ENCODE measurements around the gene MED12L. TPM values are rescaled to one million over a fixed set of nuclear protein-coding genes. Genes with fewer than 3 reads are reported as not detected.

The MED12L gene
- total RNA-seq, 1 experiment from 2014 or later: 6.4 TPM

- H3K4me1 ChIP-seq (ENCODE audit: control insufficient read depth in 1 of 2, insufficient read depth in 2 of 2, low read length in 2 of 2): peaks cover 15 to 22% of the 10 kb centered on the region in 2 experiments
- POLR2A ChIA-PET: interaction anchor here (0.6 kb wide), 1 partner anchor 569 kb away, joined by 6 read pairs; the partner anchor contains the start of gene SIAH2
- BruUV-seq (replicated peaks): no TSS peak
- no peak overlapping the region for H3K27ac ChIP-seq (ENCODE audit: low read depth, low read length)
- CTCF ChIA-PET: no interaction called here
- TF ChIP-seq CEBPB (IDR thresholded peaks at IDR 0.05; ENCODE audit: low read depth): no peak
- no peak for TF ChIP-seq EGR1 (IDR thresholded peaks at IDR 0.05; ENCODE audit: low read depth)
- no peak for TF ChIP-seq SRF (IDR thresholded peaks at IDR 0.05; ENCODE audit: low read depth)
- TF ChIP-seq FOSL1 (IDR thresholded peaks at IDR 0.05; ENCODE audit: low read depth): no peak
- no peak for TF ChIP-seq ZFX (IDR thresholded peaks at IDR 0.05)
- TF ChIP-seq, protein P1, sequence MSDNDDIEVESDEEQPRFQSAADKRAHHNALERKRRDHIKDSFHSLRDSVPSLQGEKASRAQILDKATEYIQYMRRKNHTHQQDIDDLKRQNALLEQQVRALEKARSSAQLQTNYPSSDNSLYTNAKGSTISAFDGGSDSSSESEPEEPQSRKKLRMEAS (IDR thresholded peaks at IDR 0.05): no peak
- TF ChIP-seq TCF7L2 (IDR thresholded peaks at IDR 0.05; ENCODE audit: borderline replicate concordance, extremely low read depth, insufficient read depth, insufficient read length): no peak
- no peak for TF ChIP-seq RAD21 (IDR thresholded peaks at IDR 0.05; ENCODE audit: low read depth)
- TF ChIP-seq POLR2AphosphoS5 (IDR thresholded peaks at IDR 0.05; ENCODE audit: low read depth, low read length): no peak
- TF ChIP-seq, protein P2, sequence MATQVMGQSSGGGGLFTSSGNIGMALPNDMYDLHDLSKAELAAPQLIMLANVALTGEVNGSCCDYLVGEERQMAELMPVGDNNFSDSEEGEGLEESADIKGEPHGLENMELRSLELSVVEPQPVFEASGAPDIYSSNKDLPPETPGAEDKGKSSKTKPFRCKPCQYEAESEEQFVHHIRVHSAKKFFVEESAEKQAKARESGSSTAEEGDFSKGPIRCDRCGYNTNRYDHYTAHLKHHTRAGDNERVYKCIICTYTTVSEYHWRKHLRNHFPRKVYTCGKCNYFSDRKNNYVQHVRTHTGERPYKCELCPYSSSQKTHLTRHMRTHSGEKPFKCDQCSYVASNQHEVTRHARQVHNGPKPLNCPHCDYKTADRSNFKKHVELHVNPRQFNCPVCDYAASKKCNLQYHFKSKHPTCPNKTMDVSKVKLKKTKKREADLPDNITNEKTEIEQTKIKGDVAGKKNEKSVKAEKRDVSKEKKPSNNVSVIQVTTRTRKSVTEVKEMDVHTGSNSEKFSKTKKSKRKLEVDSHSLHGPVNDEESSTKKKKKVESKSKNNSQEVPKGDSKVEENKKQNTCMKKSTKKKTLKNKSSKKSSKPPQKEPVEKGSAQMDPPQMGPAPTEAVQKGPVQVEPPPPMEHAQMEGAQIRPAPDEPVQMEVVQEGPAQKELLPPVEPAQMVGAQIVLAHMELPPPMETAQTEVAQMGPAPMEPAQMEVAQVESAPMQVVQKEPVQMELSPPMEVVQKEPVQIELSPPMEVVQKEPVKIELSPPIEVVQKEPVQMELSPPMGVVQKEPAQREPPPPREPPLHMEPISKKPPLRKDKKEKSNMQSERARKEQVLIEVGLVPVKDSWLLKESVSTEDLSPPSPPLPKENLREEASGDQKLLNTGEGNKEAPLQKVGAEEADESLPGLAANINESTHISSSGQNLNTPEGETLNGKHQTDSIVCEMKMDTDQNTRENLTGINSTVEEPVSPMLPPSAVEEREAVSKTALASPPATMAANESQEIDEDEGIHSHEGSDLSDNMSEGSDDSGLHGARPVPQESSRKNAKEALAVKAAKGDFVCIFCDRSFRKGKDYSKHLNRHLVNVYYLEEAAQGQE (IDR thresholded peaks at IDR 0.05; ENCODE audit: low read depth): no peak
- TF ChIP-seq ZBTB33 (IDR thresholded peaks at IDR 0.05; ENCODE audit: extremely low read depth, insufficient replicate concordance, low read length): no peak
- no peak for TF ChIP-seq ZNF274 (IDR thresholded peaks at IDR 0.05; ENCODE audit: low read depth, low read length)
- no peak for TF ChIP-seq CBX3 (IDR thresholded peaks at IDR 0.05; ENCODE audit: low read depth)
- no peak for TF ChIP-seq JUND (IDR thresholded peaks at IDR 0.05)
- TF ChIP-seq, protein P3, sequence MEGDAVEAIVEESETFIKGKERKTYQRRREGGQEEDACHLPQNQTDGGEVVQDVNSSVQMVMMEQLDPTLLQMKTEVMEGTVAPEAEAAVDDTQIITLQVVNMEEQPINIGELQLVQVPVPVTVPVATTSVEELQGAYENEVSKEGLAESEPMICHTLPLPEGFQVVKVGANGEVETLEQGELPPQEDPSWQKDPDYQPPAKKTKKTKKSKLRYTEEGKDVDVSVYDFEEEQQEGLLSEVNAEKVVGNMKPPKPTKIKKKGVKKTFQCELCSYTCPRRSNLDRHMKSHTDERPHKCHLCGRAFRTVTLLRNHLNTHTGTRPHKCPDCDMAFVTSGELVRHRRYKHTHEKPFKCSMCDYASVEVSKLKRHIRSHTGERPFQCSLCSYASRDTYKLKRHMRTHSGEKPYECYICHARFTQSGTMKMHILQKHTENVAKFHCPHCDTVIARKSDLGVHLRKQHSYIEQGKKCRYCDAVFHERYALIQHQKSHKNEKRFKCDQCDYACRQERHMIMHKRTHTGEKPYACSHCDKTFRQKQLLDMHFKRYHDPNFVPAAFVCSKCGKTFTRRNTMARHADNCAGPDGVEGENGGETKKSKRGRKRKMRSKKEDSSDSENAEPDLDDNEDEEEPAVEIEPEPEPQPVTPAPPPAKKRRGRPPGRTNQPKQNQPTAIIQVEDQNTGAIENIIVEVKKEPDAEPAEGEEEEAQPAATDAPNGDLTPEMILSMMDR (IDR thresholded peaks at IDR 0.05 in 2 of 3, conservative IDR thresholded peaks at IDR 0.05 in 1 of 3; ENCODE audit: borderline replicate concordance in 1 of 3, insufficient read depth in 1 of 3, low read depth in 2 of 3, low read length in 2 of 3): no peak
- TF ChIP-seq EZH2 (IDR thresholded peaks at IDR 0.05): no peak
- no peak for TF ChIP-seq ELF1 (IDR thresholded peaks at IDR 0.05; ENCODE audit: borderline replicate concordance, low read depth)
- no peaks in the 10 kb centered on the region for H3K9me2 ChIP-seq (ENCODE audit: insufficient read depth)
- DNase-seq (ENCODE audit: low read depth, low spot score) (no peak), ATAC-seq (no peak)
- H3K79me2 ChIP-seq (ENCODE audit: insufficient read depth, low read length): no peaks in the 10 kb centered on the region
- no peak overlapping the region for H3K4me2 ChIP-seq (ENCODE audit: low read length)
- RAD21 ChIA-PET (ENCODE audit: low non-redundant PET in 1 of 2, low total read pairs in 2 of 2, uncharacterized antibody in 2 of 2, unreplicated experiment in 2 of 2): no interaction called here
- H2AFZ ChIP-seq (ENCODE audit: low read depth, low read length, poor library complexity, severe bottlenecking): no peak overlapping the region
- H3K9me3 ChIP-seq (ENCODE audit: control insufficient read depth in 1 of 2, insufficient read depth in 1 of 2, low read depth in 1 of 2, low read length in 2 of 2): no peaks in the 10 kb centered on the region
- H4K20me1 ChIP-seq (ENCODE audit: insufficient read depth): no peaks in the 10 kb centered on the region
- intact Hi-C loops (cut with micrococcal nuclease): no loop called here
- H3K36me3 ChIP-seq (ENCODE audit: control insufficient read depth in 1 of 2, insufficient read depth in 2 of 2, low read length in 2 of 2): no peaks in the 10 kb centered on the region
- no peak overlapping the region for H3K9ac ChIP-seq (ENCODE audit: low read length)
- no peak overlapping the region for H3K4me3 ChIP-seq (replicated peaks in 1 of 2; ENCODE audit: low read depth in 1 of 2, low read length in 2 of 2)
- no peaks in the 10 kb centered on the region for H3K27me3 ChIP-seq (ENCODE audit: insufficient read depth, low read length)
Observed at GRCh38 chr3:151331696-151332095, 246.2 kb downstream of the MED12L start.
